IMR-90 (cell line): ENCODE results near the gene TRIM73.
"Not testable (repeated sequence)": the region's sequence is repeated elsewhere in the genome, so short reads cannot be mapped to it uniquely, and the experiment has no call there.

Experiments used
- RFX5 ChIP-seq: IDR thresholded peaks from 2 replicates; pipeline ENCODE4 v1.8.0; 2012; ENCODE audit warnings: low read depth, mild to moderate bottlenecking, low read length, moderate library complexity
- SMC3 ChIP-seq: fragments of 150-350 bp; IDR thresholded peaks from 2 replicates; pipeline ENCODE4 v1.6.1; 2016; ENCODE audit warnings: low read depth, mild to moderate bottlenecking, antibody characterized with exemption, low read length, moderate library complexity
- TF ChIP-seq, protein P1 (sequence below): fragments of 150-350 bp; IDR thresholded peaks from 2 replicates; pipeline ENCODE4 v1.6.1; 2017; ENCODE audit warnings: mild to moderate bottlenecking, antibody characterized with exemption, low read length, low read depth
- TF ChIP-seq, protein P2 (sequence below): conservative IDR thresholded peaks from 2 replicates; pipeline ENCODE4 v1.5.1; 2012; ENCODE audit warnings: mild to moderate bottlenecking, low read depth, low read length, improper control_type of control experiment

DNA sequence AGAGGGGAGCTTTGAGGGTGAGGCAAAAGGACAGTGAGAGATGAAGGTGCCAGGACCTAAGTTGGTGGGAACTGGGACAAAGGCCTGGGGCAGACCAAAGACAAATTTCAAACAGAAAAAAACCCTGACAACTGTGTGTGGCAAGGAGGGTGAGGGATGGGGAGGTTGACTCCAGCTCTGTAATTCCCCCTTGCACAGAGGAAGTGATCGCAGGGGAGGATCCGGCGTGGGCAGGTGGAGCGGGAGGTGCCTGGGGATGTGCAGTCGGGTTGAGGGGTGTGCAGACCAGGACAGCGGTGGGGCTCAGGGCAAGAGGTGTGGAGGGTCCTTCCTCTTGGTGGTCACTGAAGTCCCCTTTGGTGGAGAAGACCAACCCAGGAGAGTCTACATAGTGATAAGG is 5.1 kb downstream of the TRIM73 start:
- TF ChIP-seq, protein P1, sequence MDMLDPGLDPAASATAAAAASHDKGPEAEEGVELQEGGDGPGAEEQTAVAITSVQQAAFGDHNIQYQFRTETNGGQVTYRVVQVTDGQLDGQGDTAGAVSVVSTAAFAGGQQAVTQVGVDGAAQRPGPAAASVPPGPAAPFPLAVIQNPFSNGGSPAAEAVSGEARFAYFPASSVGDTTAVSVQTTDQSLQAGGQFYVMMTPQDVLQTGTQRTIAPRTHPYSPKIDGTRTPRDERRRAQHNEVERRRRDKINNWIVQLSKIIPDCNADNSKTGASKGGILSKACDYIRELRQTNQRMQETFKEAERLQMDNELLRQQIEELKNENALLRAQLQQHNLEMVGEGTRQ: not testable (repeated sequence)
- TF ChIP-seq, protein P2, sequence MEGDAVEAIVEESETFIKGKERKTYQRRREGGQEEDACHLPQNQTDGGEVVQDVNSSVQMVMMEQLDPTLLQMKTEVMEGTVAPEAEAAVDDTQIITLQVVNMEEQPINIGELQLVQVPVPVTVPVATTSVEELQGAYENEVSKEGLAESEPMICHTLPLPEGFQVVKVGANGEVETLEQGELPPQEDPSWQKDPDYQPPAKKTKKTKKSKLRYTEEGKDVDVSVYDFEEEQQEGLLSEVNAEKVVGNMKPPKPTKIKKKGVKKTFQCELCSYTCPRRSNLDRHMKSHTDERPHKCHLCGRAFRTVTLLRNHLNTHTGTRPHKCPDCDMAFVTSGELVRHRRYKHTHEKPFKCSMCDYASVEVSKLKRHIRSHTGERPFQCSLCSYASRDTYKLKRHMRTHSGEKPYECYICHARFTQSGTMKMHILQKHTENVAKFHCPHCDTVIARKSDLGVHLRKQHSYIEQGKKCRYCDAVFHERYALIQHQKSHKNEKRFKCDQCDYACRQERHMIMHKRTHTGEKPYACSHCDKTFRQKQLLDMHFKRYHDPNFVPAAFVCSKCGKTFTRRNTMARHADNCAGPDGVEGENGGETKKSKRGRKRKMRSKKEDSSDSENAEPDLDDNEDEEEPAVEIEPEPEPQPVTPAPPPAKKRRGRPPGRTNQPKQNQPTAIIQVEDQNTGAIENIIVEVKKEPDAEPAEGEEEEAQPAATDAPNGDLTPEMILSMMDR: not testable (repeated sequence)
- not testable (repeated sequence) for TF ChIP-seq RFX5, SMC3
